ENCODE measurements around the gene REXO1. TPM values are rescaled to one million over a fixed set of nuclear protein-coding genes. Genes with fewer than 3 reads are reported as not detected.

Gene REXO1
- total RNA-seq, 4 donors from 2014 or later: 16.2 to 36.0 (median 26.1) TPM

- no peak for DNase-seq (ENCODE audit: extremely low spot score)
- WGBS: 89% methylated on average over 9 of the region's 9 CpGs
- intact Hi-C loops (cut with DNase I): no loop called here
- H3K27ac ChIP-seq (replicated peaks in 1 of 4): no peak overlapping the region
- no peak overlapping the region for H3K4me3 ChIP-seq
- peaks cover 0 to 19% (median 14%) of the 10 kb centered on the region in 4 donors for H3K9me3 ChIP-seq
- H3K36me3 ChIP-seq: no peaks in the 10 kb centered on the region
- no peak for TF ChIP-seq CTCF (IDR thresholded peaks at IDR 0.05)
- TF ChIP-seq EP300 (IDR thresholded peaks at IDR 0.05): no peak
- no peak for TF ChIP-seq POLR2AphosphoS5 (IDR thresholded peaks at IDR 0.05)
- TF ChIP-seq POLR2A (IDR thresholded peaks at IDR 0.05; ENCODE audit: low read depth): no peak
- peaks cover 0 to 5% (median 4%) of the 10 kb centered on the region in 4 donors for H3K4me1 ChIP-seq
- peaks cover 0 to 99% (median 24%) of the 10 kb centered on the region in 4 donors for H3K27me3 ChIP-seq
These were observed 64.4 kb downstream of the REXO1 start for GRCh38 chr19:1783874-1784273.

GRCh38 chr19:1783354-1783753, 64.9 kb downstream of the REXO1 start:
- Histone ChIP-seq H3K4me3 (no peak overlapping the region), H3K9me3 (peaks cover 0 to 19% (median 14%) of the 10 kb centered on the region in 4 donors), H3K27ac (replicated peaks in 1 of 4) (no peak overlapping the region), H3K27me3 (peaks cover 0 to 99% (median 23%) of the 10 kb centered on the region in 4 donors), H3K36me3 (no peaks in the 10 kb centered on the region), H3K4me1 (no peaks in the 10 kb centered on the region)
- WGBS: 100% methylated on average over 2 of the region's 4 CpGs
- intact Hi-C loops (cut with DNase I): no loop called here
- no peak for DNase-seq (ENCODE audit: extremely low spot score)
- no peak for TF ChIP-seq POLR2AphosphoS5 (IDR thresholded peaks at IDR 0.05)
- no peak for TF ChIP-seq EP300 (IDR thresholded peaks at IDR 0.05)
- no peak for TF ChIP-seq POLR2A (IDR thresholded peaks at IDR 0.05; ENCODE audit: low read depth)
- no peak for TF ChIP-seq CTCF (IDR thresholded peaks at IDR 0.05)

- peaks cover 0 to 19% (median 14%) of the 10 kb centered on the region in 4 donors for H3K9me3 ChIP-seq
- H3K4me3 ChIP-seq: no peak overlapping the region
- no peak overlapping the region for H3K27ac ChIP-seq (replicated peaks in 1 of 4)
- DNase-seq (ENCODE audit: extremely low spot score): no peak
- WGBS: 80% methylated on average over 6 of the region's 7 CpGs
- no peak for TF ChIP-seq POLR2A (IDR thresholded peaks at IDR 0.05; ENCODE audit: low read depth)
- TF ChIP-seq CTCF (IDR thresholded peaks at IDR 0.05): no peak
- no peak for TF ChIP-seq POLR2AphosphoS5 (IDR thresholded peaks at IDR 0.05)
- no peak for TF ChIP-seq EP300 (IDR thresholded peaks at IDR 0.05)
- H3K36me3 ChIP-seq: no peaks in the 10 kb centered on the region
- intact Hi-C loops (cut with DNase I): no loop called here
- H3K4me1 ChIP-seq: no peaks in the 10 kb centered on the region
- peaks cover 0 to 99% (median 26%) of the 10 kb centered on the region in 4 donors for H3K27me3 ChIP-seq
These were observed 65.8 kb downstream of the REXO1 start for GRCh38 chr19:1782521-1782920.

GRCh38 chr19:1780272-1780958, 67.9 kb downstream of the REXO1 start:
- H3K27ac ChIP-seq (replicated peaks in 1 of 4): no peak overlapping the region
- whole genome bisulfite sequencing: 51% methylated on average over 11 of the region's 14 CpGs
- H3K27me3 ChIP-seq: peaks cover 7 to 100% (median 45%) of the 10 kb centered on the region in 4 donors
- no peak for DNase-seq (ENCODE audit: extremely low spot score)
- TF ChIP-seq POLR2AphosphoS5 (IDR thresholded peaks at IDR 0.05): no peak
- TF ChIP-seq EP300 (IDR thresholded peaks at IDR 0.05): no peak
- no peak for TF ChIP-seq POLR2A (IDR thresholded peaks at IDR 0.05; ENCODE audit: low read depth)
- no peak for TF ChIP-seq CTCF (IDR thresholded peaks at IDR 0.05)
- H3K36me3 ChIP-seq: no peaks in the 10 kb centered on the region
- peaks cover 0 to 19% (median 14%) of the 10 kb centered on the region in 4 donors for H3K9me3 ChIP-seq
- H3K4me3 ChIP-seq: no peak overlapping the region
- intact Hi-C loops (cut with DNase I): no loop called here
- peaks cover 4 to 13% (median 6%) of the 10 kb centered on the region in 4 donors for H3K4me1 ChIP-seq
